Keratinocyte (primary cell): ENCODE results near the gene RETREG2. TPM values are rescaled to one million over a fixed set of nuclear protein-coding genes. Genes with fewer than 3 reads are reported as not detected.
A peak's percentile ranks its signal among the peaks of the same experiment; 100 is the strongest.

Experiments
- DNase-seq: peaks from one replicate; pipeline ENCODE4 v3.0.0-alpha.2; 2011; ENCODE audit warnings: low read depth, missing footprints, low spot score
- FAIRE-seq: peaks from 2 replicates; lab custom pipeline; 2011; peaks lifted over from hg19 to GRCh38; lab: Jason Lieb, UNC
- H2AFZ ChIP-seq: 2 replicates; pipeline ENCODE4 v1.6.0; 2012; ENCODE audit warnings: low read length, control low read depth, inconsistent platforms; ENCODE audit not compliant: control insufficient read depth
- H3K27ac ChIP-seq: 2 replicates; pipeline ENCODE4 v1.5.1; 2011; ENCODE audit warnings: low read length; ENCODE audit not compliant: control insufficient read depth, insufficient read depth
- H3K27me3 ChIP-seq: 3 replicates; pipeline ENCODE4 v1.6.0; 2011; ENCODE audit warnings: low read length; ENCODE audit not compliant: control insufficient read depth, insufficient read depth; ENCODE audit errors: extremely low read depth
- H3K36me3 ChIP-seq, 2 experiments: 2 replicates in 1 of 2; 3 replicates in 1 of 2; pipeline ENCODE4 v1.5.1; 2011; ENCODE audit warnings: low read length in 2 of 2, mild to moderate bottlenecking in 1 of 2; ENCODE audit not compliant: control insufficient read depth in 2 of 2, insufficient read depth in 2 of 2; ENCODE audit errors: extremely low read depth in 1 of 2
- H3K4me1 ChIP-seq: 3 replicates; pipeline ENCODE4 v1.5.1; 2011; ENCODE audit warnings: low read length; ENCODE audit not compliant: control insufficient read depth, insufficient read depth; ENCODE audit errors: extremely low read depth
- H3K4me2 ChIP-seq: 3 replicates; pipeline ENCODE4 v1.6.0; 2011; ENCODE audit warnings: low read depth, low read length; ENCODE audit not compliant: control insufficient read depth, insufficient read depth; ENCODE audit errors: extremely low read depth
- H3K4me3 ChIP-seq, 3 experiments: fragments of 200-600 bp in 1 of 3; sonication (generic) in 1 of 3; 2 replicates in 2 of 3; 3 replicates in 1 of 3; pipeline ENCODE4 v1.5.1; 2011 to 2016; ENCODE audit warnings: low read length in 3 of 3, mild to moderate bottlenecking in 3 of 3, control low read depth in 2 of 3, inconsistent platforms in 1 of 3, low read depth in 1 of 3, mixed read lengths in 1 of 3, mixed run types in 1 of 3, moderate library complexity in 1 of 3; ENCODE audit not compliant: control insufficient read depth in 2 of 3, insufficient read depth in 2 of 3; ENCODE audit errors: extremely low read depth in 1 of 3
- H3K79me2 ChIP-seq: 2 replicates; pipeline ENCODE4 v1.6.0; 2012; ENCODE audit warnings: low read length; ENCODE audit not compliant: control insufficient read depth, insufficient read depth
- H3K9ac ChIP-seq: 3 replicates; pipeline ENCODE4 v1.6.0; 2011; ENCODE audit warnings: low read length; ENCODE audit not compliant: control insufficient read depth, insufficient read depth; ENCODE audit errors: extremely low read depth
- H3K9me1 ChIP-seq: 3 replicates; pipeline ENCODE4 v1.6.0; 2011; ENCODE audit warnings: low read length; ENCODE audit not compliant: control insufficient read depth, insufficient read depth; ENCODE audit errors: extremely low read depth
- H3K9me3 ChIP-seq: 2 replicates; pipeline ENCODE4 v1.5.1; 2012; ENCODE audit warnings: low read depth, low read length; ENCODE audit not compliant: control insufficient read depth
- H4K20me1 ChIP-seq: 3 replicates; pipeline ENCODE4 v1.6.0; 2011; ENCODE audit warnings: low read length; ENCODE audit not compliant: control insufficient read depth, insufficient read depth; ENCODE audit errors: extremely low read depth
- EZH2 ChIP-seq: IDR thresholded peaks from one replicate; pipeline ENCODE4 v1.6.1; 2012; ENCODE audit warnings: inconsistent platforms, mild to moderate bottlenecking, low read length, moderate library complexity
- dilution Hi-C: fragments of 300-500 bp; cut with MboI; formaldehyde crosslinking; loops from one replicate; pipeline ENCODE4 v1.7.0; 2020; ENCODE audit warnings: low sequenced_read_pairs; ENCODE audit not compliant: extremely low pct_ligation_motif_present
- polyA minus RNA-seq, 3 experiments: library from RNA; depleted of rRNA, polyadenylated mRNA; stranded (reverse); fragments of >200 nt; gene quantifications; 1 replicate in 1 of 3; 2 replicates in 1 of 3; 3 replicates in 1 of 3; pipeline ENCODE4 v1.2.3, GENCODE V29; 2011
- polyA plus RNA-seq, 5 experiments: library from polyadenylated mRNA; depleted of rRNA in 3 of 5; stranded (reverse) in 3 of 5; stranded (forward) in 1 of 5; unstranded in 1 of 5; fragments of >200 nt; gene quantifications; 1 replicate in 1 of 5; 2 replicates in 3 of 5; 3 replicates in 1 of 5; pipeline versions ENCODE4 v1.2.1 to v1.2.3, GENCODE V29; 2011 to 2012; ENCODE audit warnings: missing spikeins in 2 of 5, low read depth in 1 of 5, low replicate concordance in 1 of 5
- TF ChIP-seq, protein P1 (sequence below), 3 experiments: IDR thresholded peaks in 1 of 3; conservative IDR thresholded peaks in 1 of 3; optimal IDR thresholded peaks in 1 of 3; 2 replicates in 2 of 3; 3 replicates in 1 of 3; pipeline versions ENCODE3 to v1.5.1; 2011; ENCODE audit warnings: low read length in 3 of 3, mild to moderate bottlenecking in 3 of 3, moderate library complexity in 2 of 3, control low read depth in 1 of 3, inconsistent platforms in 1 of 3; ENCODE audit not compliant: insufficient read depth in 2 of 3; ENCODE audit errors: extremely low read depth in 1 of 3

The RETREG2 gene, protein sequence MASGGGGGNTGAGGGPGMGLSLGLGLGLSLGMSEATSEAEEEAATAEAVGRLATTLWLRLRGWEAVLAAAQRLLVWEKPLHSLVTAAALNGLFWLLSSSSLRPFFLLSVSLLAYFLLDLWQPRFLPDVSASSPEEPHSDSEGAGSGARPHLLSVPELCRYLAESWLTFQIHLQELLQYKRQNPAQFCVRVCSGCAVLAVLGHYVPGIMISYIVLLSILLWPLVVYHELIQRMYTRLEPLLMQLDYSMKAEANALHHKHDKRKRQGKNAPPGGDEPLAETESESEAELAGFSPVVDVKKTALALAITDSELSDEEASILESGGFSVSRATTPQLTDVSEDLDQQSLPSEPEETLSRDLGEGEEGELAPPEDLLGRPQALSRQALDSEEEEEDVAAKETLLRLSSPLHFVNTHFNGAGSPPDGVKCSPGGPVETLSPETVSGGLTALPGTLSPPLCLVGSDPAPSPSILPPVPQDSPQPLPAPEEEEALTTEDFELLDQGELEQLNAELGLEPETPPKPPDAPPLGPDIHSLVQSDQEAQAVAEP
- polyA plus RNA-seq (45.8 to 54.9 TPM (median 51.3 TPM) in 3 replicates), polyA minus RNA-seq (79.1 to 95.1 TPM (median 82.6 TPM) in 3 replicates)
- polyA plus RNA-seq (2011; ENCODE audit: low read depth): 19.4 TPM
- 37.1 and 37.2 TPM in 2 replicates for polyA plus RNA-seq (2011; cell fraction: cytosol; rRNA removed)
- 66.2 and 67.1 TPM in 2 replicates for polyA plus RNA-seq (2011; cell fraction: nucleus; rRNA removed)
- 38.0 and 49.6 TPM in 2 replicates for polyA plus RNA-seq (2012; ENCODE audit: low replicate concordance)
- 45.7 TPM for polyA minus RNA-seq (2011; cell fraction: cytosol; rRNA and poly(A)+ RNA removed)
- 30.3 and 49.8 TPM in 2 replicates for polyA minus RNA-seq (2011; cell fraction: nucleus; rRNA and poly(A)+ RNA removed)

DNA sequence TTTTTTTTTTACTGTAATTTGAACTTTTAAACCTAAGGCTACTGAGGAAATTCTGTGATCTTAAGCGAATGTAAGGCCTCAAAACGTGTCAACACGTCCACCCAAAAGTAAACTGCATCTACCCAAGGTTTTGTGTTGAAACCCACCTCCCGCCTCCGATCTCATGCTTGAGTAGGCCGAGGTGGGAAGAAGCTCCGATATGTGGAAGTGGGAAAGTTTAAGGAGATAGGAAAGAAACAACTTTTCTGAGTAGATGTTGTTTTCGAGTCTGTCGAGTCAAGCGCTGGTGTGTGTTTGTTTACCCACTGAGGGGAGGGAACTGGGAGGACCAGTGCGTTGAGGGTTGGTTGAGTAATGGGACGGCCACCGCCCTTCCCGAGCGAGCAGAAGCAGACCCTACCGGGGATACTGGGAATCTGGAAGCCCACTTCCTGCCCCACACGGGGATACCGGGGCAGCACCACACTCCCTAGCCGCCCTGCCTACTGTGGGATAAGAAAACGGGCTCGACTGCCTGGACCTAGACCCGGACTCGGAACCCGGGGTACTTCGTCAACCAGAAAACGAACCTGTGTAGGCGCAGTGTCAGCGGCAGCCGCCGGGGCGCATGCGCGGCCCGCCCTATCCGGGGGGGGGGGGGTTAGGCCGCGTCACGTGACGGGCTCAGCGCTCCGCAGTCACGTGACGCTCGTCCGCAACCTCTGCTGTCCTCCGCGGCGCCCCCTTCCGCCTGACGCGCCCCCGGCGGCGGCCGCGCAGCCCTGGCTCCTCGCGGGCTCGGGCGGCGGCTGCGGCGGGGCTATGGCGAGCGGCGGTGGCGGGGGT, at the start of gene RETREG2:
RETREG2 (plus strand) TSS at position 724 of the 825 bp plus-strand sequence; CDS start at position 802, 78 bp downstream.
- FAIRE-seq: peak; percentile 53
- DNase-seq: peak; percentile 59
- Histone ChIP-seq H3K27me3 (no peaks in the 10 kb centered on the region), H3K27ac (peak within 1 kb of the TSS; percentile 98), H3K79me2 (peaks cover 21% of the 10 kb centered on the region), H3K4me1 (peaks cover 20% of the 10 kb centered on the region), H3K9me3 (no peaks in the 10 kb centered on the region), H3K4me3 (peak within 1 kb of the TSS; percentile 81 to 90 (median 85)), H3K4me2 (peak within 1 kb of the TSS; percentile 86), H2AFZ (peak within 1 kb of the TSS; percentile 94), H3K36me3 (peaks cover 29 to 32% of the 10 kb centered on the region in 2 experiments), H3K9me1 (peaks cover 2% of the 10 kb centered on the region), H4K20me1 (no peaks in the 10 kb centered on the region), H3K9ac (peak within 1 kb of the TSS; percentile 95)
- TF ChIP-seq, protein P1, sequence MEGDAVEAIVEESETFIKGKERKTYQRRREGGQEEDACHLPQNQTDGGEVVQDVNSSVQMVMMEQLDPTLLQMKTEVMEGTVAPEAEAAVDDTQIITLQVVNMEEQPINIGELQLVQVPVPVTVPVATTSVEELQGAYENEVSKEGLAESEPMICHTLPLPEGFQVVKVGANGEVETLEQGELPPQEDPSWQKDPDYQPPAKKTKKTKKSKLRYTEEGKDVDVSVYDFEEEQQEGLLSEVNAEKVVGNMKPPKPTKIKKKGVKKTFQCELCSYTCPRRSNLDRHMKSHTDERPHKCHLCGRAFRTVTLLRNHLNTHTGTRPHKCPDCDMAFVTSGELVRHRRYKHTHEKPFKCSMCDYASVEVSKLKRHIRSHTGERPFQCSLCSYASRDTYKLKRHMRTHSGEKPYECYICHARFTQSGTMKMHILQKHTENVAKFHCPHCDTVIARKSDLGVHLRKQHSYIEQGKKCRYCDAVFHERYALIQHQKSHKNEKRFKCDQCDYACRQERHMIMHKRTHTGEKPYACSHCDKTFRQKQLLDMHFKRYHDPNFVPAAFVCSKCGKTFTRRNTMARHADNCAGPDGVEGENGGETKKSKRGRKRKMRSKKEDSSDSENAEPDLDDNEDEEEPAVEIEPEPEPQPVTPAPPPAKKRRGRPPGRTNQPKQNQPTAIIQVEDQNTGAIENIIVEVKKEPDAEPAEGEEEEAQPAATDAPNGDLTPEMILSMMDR (optimal IDR thresholded peaks at IDR 0.05 in 1 of 3, IDR thresholded peaks at IDR 0.05 in 1 of 3, conservative IDR thresholded peaks at IDR 0.05 in 1 of 3; ENCODE audit: extremely low read depth in 1 of 3, insufficient read depth in 2 of 3, low read length in 3 of 3): peak in 1 of 3 experiments; percentile 71
- TF ChIP-seq EZH2: no peak
- dilution Hi-C loops: no loop called here

DNA sequence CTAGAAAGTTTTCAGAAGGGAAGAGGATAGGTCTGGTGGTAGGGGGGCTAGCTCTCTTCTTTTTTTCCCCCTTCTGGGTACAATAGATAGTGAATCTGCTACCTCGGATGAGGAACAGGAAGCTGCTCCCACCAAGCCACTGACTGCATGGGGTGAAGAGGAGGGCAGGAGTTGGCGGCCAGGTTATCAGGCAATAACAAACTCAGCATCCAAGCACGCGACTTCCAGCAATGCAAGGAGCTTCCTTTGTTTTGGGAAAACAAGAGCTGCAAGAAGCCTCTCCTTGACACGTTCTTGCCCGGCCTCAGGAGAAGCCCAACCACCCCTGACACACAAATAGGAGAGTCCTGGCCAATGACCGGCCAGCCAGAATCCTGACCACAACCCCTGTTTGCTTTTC, 49.7 kb upstream of the RETREG2 start:
- FAIRE-seq (no peak), DNase-seq (no peak)
- dilution Hi-C loops: no loop called here
- H2AFZ ChIP-seq: no peak overlapping the region
- H3K4me2 ChIP-seq: no peak overlapping the region
- H3K4me1 ChIP-seq: no peaks in the 10 kb centered on the region
- H3K9me1 ChIP-seq: peaks cover 2% of the 10 kb centered on the region
- H4K20me1 ChIP-seq: no peaks in the 10 kb centered on the region
- no peaks in the 10 kb centered on the region for H3K27me3 ChIP-seq
- peaks cover 0 to 1% of the 10 kb centered on the region in 2 experiments for H3K36me3 ChIP-seq
- H3K4me3 ChIP-seq: no peak overlapping the region
- H3K9me3 ChIP-seq: no peaks in the 10 kb centered on the region
- no peak overlapping the region for H3K27ac ChIP-seq
- H3K79me2 ChIP-seq: no peaks in the 10 kb centered on the region
- no peak overlapping the region for H3K9ac ChIP-seq
- TF ChIP-seq, protein P1 (optimal IDR thresholded peaks at IDR 0.05 in 1 of 3, IDR thresholded peaks at IDR 0.05 in 1 of 3, conservative IDR thresholded peaks at IDR 0.05 in 1 of 3; ENCODE audit: extremely low read depth in 1 of 3, insufficient read depth in 2 of 3, low read length in 3 of 3): no peak
- no peak for TF ChIP-seq EZH2
